Nephron progenitor cell (in vitro differentiated cells): ENCODE data around the gene IFI44L.

Experiments used
- DNase-seq: peaks from one replicate; pipeline ENCODE4 v3.0.0; 2021
- H3K27ac Mint-ChIP-seq: 2 replicates; pipeline ENCODE4 v1.8.0; 2021; ENCODE audit warnings: mild to moderate bottlenecking, moderate library complexity, mixed read lengths
- H3K27me3 Mint-ChIP-seq: 2 replicates; pipeline ENCODE4 v1.8.0; 2021; ENCODE audit warnings: mild to moderate bottlenecking, low read depth, mixed read lengths; ENCODE audit not compliant: poor library complexity
- H3K36me3 Mint-ChIP-seq: 2 replicates; pipeline ENCODE4 v1.8.0; 2021; ENCODE audit warnings: low read depth, mixed read lengths
- H3K4me1 Mint-ChIP-seq: 2 replicates; pipeline ENCODE4 v1.8.0; 2021; ENCODE audit warnings: mixed read lengths
- H3K4me3 Mint-ChIP-seq: 2 replicates; pipeline ENCODE4 v1.8.0; 2021; ENCODE audit warnings: mild to moderate bottlenecking, moderate library complexity, mixed read lengths
- H3K9me3 Mint-ChIP-seq: 2 replicates; pipeline ENCODE4 v1.8.0; 2021; ENCODE audit warnings: mild to moderate bottlenecking, moderate library complexity, mixed read lengths
- CTCF ChIP-seq: fragments of 200-600 bp; sonication (generic); IDR thresholded peaks from 2 replicates; pipeline ENCODE4 v1.5.0; 2021; ENCODE audit warnings: antibody characterized with exemption

Gene IFI44L

GRCh38 chr1:78619803-78620579, at the start of gene IFI44L:
TSS of gene IFI44L (plus strand) at chr1:78620448. CDS start at chr1:78627916, 7,468 bp downstream.
- H3K4me3 Mint-ChIP-seq = no peak within 1 kb of the TSS
- H3K36me3 Mint-ChIP-seq = no peaks in the 10 kb centered on the region
- H3K27me3 Mint-ChIP-seq = peaks cover 15% of the 10 kb centered on the region
- no peak for DNase-seq
- no peaks in the 10 kb centered on the region for H3K9me3 Mint-ChIP-seq
- TF ChIP-seq CTCF = no peak
- no peak within 1 kb of the TSS for H3K27ac Mint-ChIP-seq
- H3K4me1 Mint-ChIP-seq = peaks cover 6% of the 10 kb centered on the region

- Mint-ChIP-seq H3K4me1 (no peaks in the 10 kb centered on the region), H3K4me3 (no peak overlapping the region), H3K27me3 (no peaks in the 10 kb centered on the region), H3K9me3 (no peaks in the 10 kb centered on the region), H3K27ac (no peak overlapping the region), H3K36me3 (no peaks in the 10 kb centered on the region)
- DNase-seq = no peak
- peak; percentile 10 for TF ChIP-seq CTCF
These were observed 49.7 kb upstream of the IFI44L start for GRCh38 chr1:78570539-78570938.

- H3K9me3 Mint-ChIP-seq = no peaks in the 10 kb centered on the region
- no peak for DNase-seq
- no peak for TF ChIP-seq CTCF
These were observed 42.8 kb upstream of the IFI44L start for GRCh38 chr1:78577257-78578100.

GRCh38 chr1:78586572-78586971, 33.7 kb upstream of the IFI44L start:
- H3K9me3 Mint-ChIP-seq = no peaks in the 10 kb centered on the region
- no peak for TF ChIP-seq CTCF
- no peaks in the 10 kb centered on the region for H3K4me1 Mint-ChIP-seq
- H3K36me3 Mint-ChIP-seq = no peaks in the 10 kb centered on the region
- H3K27me3 Mint-ChIP-seq = no peaks in the 10 kb centered on the region
- no peak overlapping the region for H3K4me3 Mint-ChIP-seq
- no peak overlapping the region for H3K27ac Mint-ChIP-seq
- no peak for DNase-seq

More at GRCh38 chr1:78577257-78578100, 42.8 kb upstream of the IFI44L start:
- no peaks in the 10 kb centered on the region for H3K4me1 Mint-ChIP-seq
- no peaks in the 10 kb centered on the region for H3K36me3 Mint-ChIP-seq
- no peak overlapping the region for H3K4me3 Mint-ChIP-seq
- H3K27ac Mint-ChIP-seq = no peak overlapping the region
- H3K27me3 Mint-ChIP-seq = no peaks in the 10 kb centered on the region

GRCh38 chr1:78587211-78587610, 33.0 kb upstream of the IFI44L start:
- Mint-ChIP-seq H3K27ac (no peak overlapping the region), H3K27me3 (no peaks in the 10 kb centered on the region), H3K4me1 (no peaks in the 10 kb centered on the region), H3K36me3 (no peaks in the 10 kb centered on the region), H3K4me3 (no peak overlapping the region), H3K9me3 (no peaks in the 10 kb centered on the region)
- no peak for DNase-seq
- TF ChIP-seq CTCF = no peak
